MCF 10A (cell line): Measurements from ENCODE around the gene MRPL53. TPM values are rescaled to one million over a fixed set of nuclear protein-coding genes. Genes with fewer than 3 reads are reported as not detected.

Experiments used
- BruUV-seq: library from RNA; stranded (reverse); fragments of 400-500 nt; replicated peaks from 2 replicates; lab custom pipeline; 2021; lab: Mats Ljungman, UMichigan
- CTCF ChIA-PET: fragments of 300-600 bp; sonication (Branson Sonifier 250); formaldehyde crosslinking; extraction: SDS; loops from one replicate; lab custom pipeline; 2021; ENCODE audit warnings: antibody characterized with exemption, inconsistent platforms; lab: Yijun Ruan, JAX
- POLR2A ChIA-PET: fragments of 300-600, 350-650 bp; sonication (Branson Sonifier 250); formaldehyde crosslinking; extraction: SDS; loops from one replicate; lab custom pipeline; 2020; ENCODE audit warnings: antibody characterized with exemption, inconsistent platforms; lab: Yijun Ruan, JAX
- DNase-seq: peaks from one replicate; pipeline ENCODE4 v3.0.0-alpha.2; 2018; ENCODE audit not compliant: unreplicated experiment
- H3K27ac Mint-ChIP-seq: one replicate; pipeline ENCODE4 v1.8.0; 2022; ENCODE audit warnings: mild to moderate bottlenecking, low read depth, mixed read lengths; ENCODE audit not compliant: unreplicated experiment
- H3K27me3 Mint-ChIP-seq: one replicate; pipeline ENCODE4 v1.8.0; 2022; ENCODE audit warnings: mixed read lengths; ENCODE audit not compliant: insufficient read depth, unreplicated experiment
- H3K36me3 Mint-ChIP-seq: one replicate; pipeline ENCODE4 v1.8.0; 2022; ENCODE audit warnings: mild to moderate bottlenecking, moderate library complexity, mixed read lengths; ENCODE audit not compliant: insufficient read depth, unreplicated experiment
- H3K4me1 Mint-ChIP-seq: one replicate; pipeline ENCODE4 v1.8.0; 2022; ENCODE audit warnings: mixed read lengths; ENCODE audit not compliant: insufficient read depth, unreplicated experiment
- H3K4me3 Mint-ChIP-seq: one replicate; pipeline ENCODE4 v1.8.0; 2022; ENCODE audit warnings: mild to moderate bottlenecking, moderate library complexity, mixed read lengths; ENCODE audit not compliant: unreplicated experiment
- H3K9me3 Mint-ChIP-seq: one replicate; pipeline ENCODE4 v1.8.0; 2022; ENCODE audit warnings: mixed read lengths; ENCODE audit not compliant: unreplicated experiment
- CTCF ChIP-seq: fragments of 200-600 bp; IDR thresholded peaks from one replicate; pipeline ENCODE4 v1.8.0; 2022; ENCODE audit warnings: antibody characterized with exemption, mild to moderate bottlenecking; ENCODE audit not compliant: unreplicated experiment
- intact Hi-C: fragments of 100-400 bp; cut with micrococcal nuclease; formaldehyde crosslinking; loops from 2 replicates; pipeline ENCODE4 v1.14.1; 2022
- total RNA-seq: library from RNA; stranded (reverse); gene quantifications from 2 replicates; pipeline ENCODE4 v1.2.3, GENCODE V29; 2022

Gene MRPL53
- total RNA-seq, 1 experiment from 2014 or later: 123 TPM

- no peaks in the 10 kb centered on the region for H3K9me3 Mint-ChIP-seq
- H3K4me3 Mint-ChIP-seq: no peak overlapping the region
- TF ChIP-seq CTCF: no peak
- BruUV-seq: no TSS peak
- no peaks in the 10 kb centered on the region for H3K27me3 Mint-ChIP-seq
- H3K4me1 Mint-ChIP-seq: peaks cover 8% of the 10 kb centered on the region
- POLR2A ChIA-PET: interaction anchor here (0.7 to 1.2 kb wide), 4 partner anchors 10 to 17 kb away, joined by 3 to 4 read pairs (median 4); partner anchors contain the start of genes AUP1, DQX1 and HTRA2
- no peak for DNase-seq
- intact Hi-C loops: no loop called here
- CTCF ChIA-PET: interaction anchor here (0.8 kb wide), 1 partner anchor 40 kb away, joined by 3 read pairs; the partner anchor contains the start of gene MRPL53
- no peaks in the 10 kb centered on the region for H3K36me3 Mint-ChIP-seq
- no peak overlapping the region for H3K27ac Mint-ChIP-seq
Measured at GRCh38 chr2:74512744-74513604, 40.5 kb upstream of the MRPL53 start.

GRCh38 chr2:74511104-74511989 lies 38.9 kb upstream of the MRPL53 start:
- H3K27me3 Mint-ChIP-seq: no peaks in the 10 kb centered on the region
- intact Hi-C loops: no loop called here
- no peak for TF ChIP-seq CTCF
- no peak for DNase-seq
- CTCF ChIA-PET: no interaction called here
- POLR2A ChIA-PET: interaction anchor here (0.8 to 8.6 kb wide), 3 partner anchors 9 to 18 kb away, joined by 3 to 135 read pairs (median 3); partner anchors contain the start of genes AUP1, DQX1 and HTRA2
- no peak overlapping the region for H3K27ac Mint-ChIP-seq
- H3K4me3 Mint-ChIP-seq: no peak overlapping the region
- peaks cover 12% of the 10 kb centered on the region for H3K36me3 Mint-ChIP-seq
- no peaks in the 10 kb centered on the region for H3K9me3 Mint-ChIP-seq
- no TSS peak for BruUV-seq
- H3K4me1 Mint-ChIP-seq: peaks cover 12% of the 10 kb centered on the region

- Mint-ChIP-seq H3K36me3 (peaks cover 23% of the 10 kb centered on the region), H3K27ac (no peak overlapping the region), H3K9me3 (no peaks in the 10 kb centered on the region), H3K27me3 (no peaks in the 10 kb centered on the region), H3K4me3 (no peak overlapping the region), H3K4me1 (peaks cover 20% of the 10 kb centered on the region)
- POLR2A ChIA-PET: interaction anchor here (0.8 to 8.6 kb wide), 3 partner anchors 10 to 65 kb away, joined by 3 to 135 read pairs (median 4); partner anchors contain the start of genes AUP1, DQX1 and HTRA2
- DNase-seq: no peak
- no TSS peak for BruUV-seq
- intact Hi-C loops: no loop called here
- CTCF ChIA-PET: interaction anchor here (0.6 to 3.5 kb wide), 3 partner anchors 27 to 366 kb away, joined by 6 to 16 read pairs (median 8); partner anchors contain the start of genes CCDC142 and TTC31
- no peak for TF ChIP-seq CTCF
Measured at GRCh38 chr2:74510272-74510671, 37.8 kb upstream of the MRPL53 start.
